Activated CD8-positive, alpha-beta memory T cell treated with anti-CD3 and anti-CD28 coated beads for 48 hours (primary cell): ENCODE measurements around the gene UBE2E1.
"Not testable (repeated sequence)": the region's sequence is repeated elsewhere in the genome, so short reads cannot be mapped to it uniquely, and the experiment has no call there.

Experiments
- DNase-seq, 3 experiments: peaks; one replicate each; pipeline ENCODE4 v3.0.0-alpha.2; 2020; ENCODE audit warnings: low read depth in 2 of 3, low spot score in 2 of 3

UBE2E1 gene

GRCh38 chr3:23916152-23916885, 110.6 kb downstream of the UBE2E1 start:
- no peak for DNase-seq

- peak; percentile 78 to 94 (median 89) for DNase-seq
These were observed 111.3 kb downstream of the UBE2E1 start, which contains the start of the genes NKIRAS1 and RPL15 for GRCh38 chr3:23916886-23917678. Gene NKIRAS1, minus strand, starts transcription at chr3:23916990. Its CDS starts 6,086 bp downstream, at chr3:23910904. Gene RPL15, plus strand, starts transcription at chr3:23917132. Its CDS starts 728 bp downstream, at chr3:23917860.

GRCh38 chr3:23917679-23918303, 112.0 kb downstream of the UBE2E1 start:
- not testable (repeated sequence) for DNase-seq

- not testable (repeated sequence) for DNase-seq
These were observed 112.6 kb downstream of the UBE2E1 start for GRCh38 chr3:23918331-23918730.

- DNase-seq: no peak
These were observed 113.9 kb downstream of the UBE2E1 start for GRCh38 chr3:23919628-23920027.

GRCh38 chr3:23920151-23920655, 114.4 kb downstream of the UBE2E1 start:
- no peak for DNase-seq

GRCh38 chr3:23921052-23921511, 115.3 kb downstream of the UBE2E1 start:
- DNase-seq: no peak

GRCh38 chr3:23923786-23924185, 118.0 kb downstream of the UBE2E1 start:
- DNase-seq: no peak

- DNase-seq: no peak
These were observed 120.5 kb downstream of the UBE2E1 start for GRCh38 chr3:23926246-23926645.

- DNase-seq: no peak
These were observed 121.0 kb downstream of the UBE2E1 start for GRCh38 chr3:23926736-23927135.

- no peak for DNase-seq
These were observed 122.8 kb downstream of the UBE2E1 start for GRCh38 chr3:23928524-23928923.

GRCh38 chr3:23931597-23931996, 125.8 kb downstream of the UBE2E1 start:
- no peak for DNase-seq

- no peak for DNase-seq
These were observed 126.8 kb downstream of the UBE2E1 start for GRCh38 chr3:23932571-23932970.

GRCh38 chr3:23934253-23934652, 128.5 kb downstream of the UBE2E1 start:
- no peak for DNase-seq

- DNase-seq: no peak
These were observed 131.5 kb downstream of the UBE2E1 start for GRCh38 chr3:23937296-23937695.

GRCh38 chr3:23938688-23939087, 132.9 kb downstream of the UBE2E1 start:
- DNase-seq: no peak

- DNase-seq: no peak
These were observed 135.0 kb downstream of the UBE2E1 start for GRCh38 chr3:23940775-23941174.
